ENCODE data around the gene FARS2.
A peak's percentile ranks its signal among the peaks of the same experiment; 100 is the strongest.
"Not testable (repeated sequence)": the region's sequence is repeated elsewhere in the genome, so short reads cannot be mapped to it uniquely, and the experiment has no call there.

FARS2 gene

GRCh38 chr6:5764401-5764955 lies 503.2 kb downstream of the FARS2 start:
- peak; percentile 70 for DNase-seq (ENCODE audit: low read depth)

- no peak for DNase-seq (ENCODE audit: low read depth)
Measured at GRCh38 chr6:5765141-5765760, 503.9 kb downstream of the FARS2 start.

GRCh38 chr6:5766260-5766659 lies 504.9 kb downstream of the FARS2 start:
- DNase-seq (ENCODE audit: low read depth), result no peak

- no peak for DNase-seq (ENCODE audit: low read depth)
Measured at GRCh38 chr6:5767471-5767870, 506.2 kb downstream of the FARS2 start.

GRCh38 chr6:5771211-5771610 lies 509.9 kb downstream of the FARS2 start:
- DNase-seq (ENCODE audit: low read depth), result no peak

GRCh38 chr6:5771759-5772390 lies 510.6 kb downstream of the FARS2 start:
- DNase-seq (ENCODE audit: low read depth), result no peak

- no peak for DNase-seq (ENCODE audit: low read depth)
Measured at GRCh38 chr6:5772408-5773120, 511.3 kb downstream of the FARS2 start.

- DNase-seq (ENCODE audit: low read depth), result no peak
Measured at GRCh38 chr6:5776104-5776503, 514.8 kb downstream of the FARS2 start.

- DNase-seq (ENCODE audit: low read depth), result no peak
Measured at GRCh38 chr6:5776706-5777390, 515.5 kb downstream of the FARS2 start.

GRCh38 chr6:5778317-5778857 lies 517.1 kb downstream of the FARS2 start:
- no peak for DNase-seq (ENCODE audit: low read depth)

GRCh38 chr6:5778906-5779305 lies 517.6 kb downstream of the FARS2 start:
- no peak for DNase-seq (ENCODE audit: low read depth)

GRCh38 chr6:5781019-5781418 lies 519.7 kb downstream of the FARS2 start:
- no peak for DNase-seq (ENCODE audit: low read depth)

GRCh38 chr6:5781966-5782556 lies 520.7 kb downstream of the FARS2 start:
- DNase-seq (ENCODE audit: low read depth), result no peak

- no peak for DNase-seq (ENCODE audit: low read depth)
Measured at GRCh38 chr6:5782783-5783547, 521.7 kb downstream of the FARS2 start.

- DNase-seq (ENCODE audit: low read depth), result no peak
Measured at GRCh38 chr6:5783584-5784089, 522.3 kb downstream of the FARS2 start.

- DNase-seq (ENCODE audit: low read depth), result no peak
Measured at GRCh38 chr6:5785249-5785648, 523.9 kb downstream of the FARS2 start.

GRCh38 chr6:5786321-5786968 lies 525.1 kb downstream of the FARS2 start:
- DNase-seq (ENCODE audit: low read depth), result no peak

GRCh38 chr6:5786969-5787720 lies 525.8 kb downstream of the FARS2 start:
- no peak for DNase-seq (ENCODE audit: low read depth)

GRCh38 chr6:5789426-5789825 lies 528.1 kb downstream of the FARS2 start:
- not testable (repeated sequence) for DNase-seq (ENCODE audit: low read depth)

- not testable (repeated sequence) for DNase-seq (ENCODE audit: low read depth)
Measured at GRCh38 chr6:5796555-5796954, 535.2 kb downstream of the FARS2 start.

Data from fibroblast of gingiva (primary cell).